ENCODE results near the gene ARHGAP5. TPM values are rescaled to one million over a fixed set of nuclear protein-coding genes. Genes with fewer than 3 reads are reported as not detected.

Gene ARHGAP5
- total RNA-seq, 2 experiments from 2014 or later: 8.1 to 20.4 TPM

GRCh38 chr14:32099473-32099872, 22.4 kb downstream of the ARHGAP5 start:
- Histone ChIP-seq H3K4me3 (ENCODE audit: low read depth, low read length, poor library complexity, severe bottlenecking) (no peak overlapping the region), H3K9me2 (ENCODE audit: insufficient read depth, low read length) (no peaks in the 10 kb centered on the region), H3K27ac (ENCODE audit: low read depth, low read length, poor library complexity, severe bottlenecking) (no peak overlapping the region), H3K9me3 (ENCODE audit: low read length) (no peaks in the 10 kb centered on the region), H2AFZ (ENCODE audit: low read length) (no peak overlapping the region), H3K79me2 (ENCODE audit: insufficient read depth, low read depth, low read length) (no peaks in the 10 kb centered on the region), H3K36me3 (ENCODE audit: insufficient read depth, low read length) (no peaks in the 10 kb centered on the region), H3K4me2 (ENCODE audit: low read length) (no peak overlapping the region), H3K4me1 (ENCODE audit: insufficient read depth, low read length, poor library complexity, severe bottlenecking) (peaks cover 8% of the 10 kb centered on the region), H4K20me1 (ENCODE audit: insufficient read depth, low read length) (no peaks in the 10 kb centered on the region)
- ChIA-PET CTCF (ENCODE audit: unreplicated experiment) (no interaction called here), POLR2A (no interaction called here)
- DNase-seq (ENCODE audit: low spot score): no peak
- BruUV-seq (replicated peaks): no TSS peak
- no peak for TF ChIP-seq EZH2phosphoT487 (IDR thresholded peaks at IDR 0.05; ENCODE audit: borderline replicate concordance, low read depth, low read length)
- TF ChIP-seq, protein P1, sequence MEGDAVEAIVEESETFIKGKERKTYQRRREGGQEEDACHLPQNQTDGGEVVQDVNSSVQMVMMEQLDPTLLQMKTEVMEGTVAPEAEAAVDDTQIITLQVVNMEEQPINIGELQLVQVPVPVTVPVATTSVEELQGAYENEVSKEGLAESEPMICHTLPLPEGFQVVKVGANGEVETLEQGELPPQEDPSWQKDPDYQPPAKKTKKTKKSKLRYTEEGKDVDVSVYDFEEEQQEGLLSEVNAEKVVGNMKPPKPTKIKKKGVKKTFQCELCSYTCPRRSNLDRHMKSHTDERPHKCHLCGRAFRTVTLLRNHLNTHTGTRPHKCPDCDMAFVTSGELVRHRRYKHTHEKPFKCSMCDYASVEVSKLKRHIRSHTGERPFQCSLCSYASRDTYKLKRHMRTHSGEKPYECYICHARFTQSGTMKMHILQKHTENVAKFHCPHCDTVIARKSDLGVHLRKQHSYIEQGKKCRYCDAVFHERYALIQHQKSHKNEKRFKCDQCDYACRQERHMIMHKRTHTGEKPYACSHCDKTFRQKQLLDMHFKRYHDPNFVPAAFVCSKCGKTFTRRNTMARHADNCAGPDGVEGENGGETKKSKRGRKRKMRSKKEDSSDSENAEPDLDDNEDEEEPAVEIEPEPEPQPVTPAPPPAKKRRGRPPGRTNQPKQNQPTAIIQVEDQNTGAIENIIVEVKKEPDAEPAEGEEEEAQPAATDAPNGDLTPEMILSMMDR (conservative IDR thresholded peaks at IDR 0.05; ENCODE audit: low read length): no peak
- intact Hi-C loops (cut with micrococcal nuclease; ENCODE audit: unreplicated experiment): no loop called here

DNA sequence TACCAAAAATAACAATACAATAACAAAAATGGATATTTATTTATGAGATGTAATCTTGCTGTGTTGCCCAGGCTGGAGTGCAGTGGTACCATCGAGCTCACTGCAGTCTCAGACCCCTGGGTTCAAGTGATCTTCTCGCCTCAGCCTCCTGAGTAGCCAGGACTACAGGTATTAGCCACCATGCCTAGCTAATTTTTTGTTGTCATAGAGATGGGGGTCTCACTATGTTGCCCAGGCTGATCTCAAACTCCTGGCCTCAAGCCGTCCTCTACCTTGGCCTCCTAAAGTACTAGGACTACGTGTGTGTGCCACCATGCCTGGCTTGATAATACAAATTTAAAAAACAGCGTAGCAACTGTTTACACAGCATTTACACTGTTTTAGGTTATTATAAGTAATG, 23.1 kb downstream of the ARHGAP5 start:
- Histone ChIP-seq H3K36me3 (ENCODE audit: insufficient read depth, low read length) (no peaks in the 10 kb centered on the region), H3K27ac (ENCODE audit: low read depth, low read length, poor library complexity, severe bottlenecking) (no peak overlapping the region), H3K4me2 (ENCODE audit: low read length) (no peak overlapping the region), H3K9me3 (ENCODE audit: low read length) (no peaks in the 10 kb centered on the region), H3K4me1 (ENCODE audit: insufficient read depth, low read length, poor library complexity, severe bottlenecking) (peaks cover 8% of the 10 kb centered on the region), H4K20me1 (ENCODE audit: insufficient read depth, low read length) (no peaks in the 10 kb centered on the region), H3K79me2 (ENCODE audit: insufficient read depth, low read depth, low read length) (no peaks in the 10 kb centered on the region), H3K9me2 (ENCODE audit: insufficient read depth, low read length) (no peaks in the 10 kb centered on the region), H3K4me3 (ENCODE audit: low read depth, low read length, poor library complexity, severe bottlenecking) (no peak overlapping the region), H2AFZ (ENCODE audit: low read length) (no peak overlapping the region)
- no TSS peak for BruUV-seq (replicated peaks)
- ChIA-PET CTCF (ENCODE audit: unreplicated experiment) (no interaction called here), POLR2A (no interaction called here)
- no peak for TF ChIP-seq EZH2phosphoT487 (IDR thresholded peaks at IDR 0.05; ENCODE audit: borderline replicate concordance, low read depth, low read length)
- TF ChIP-seq, protein P1 (conservative IDR thresholded peaks at IDR 0.05; ENCODE audit: low read length): no peak
- no peak for DNase-seq (ENCODE audit: low spot score)
- intact Hi-C loops (cut with micrococcal nuclease; ENCODE audit: unreplicated experiment): no loop called here

DNA sequence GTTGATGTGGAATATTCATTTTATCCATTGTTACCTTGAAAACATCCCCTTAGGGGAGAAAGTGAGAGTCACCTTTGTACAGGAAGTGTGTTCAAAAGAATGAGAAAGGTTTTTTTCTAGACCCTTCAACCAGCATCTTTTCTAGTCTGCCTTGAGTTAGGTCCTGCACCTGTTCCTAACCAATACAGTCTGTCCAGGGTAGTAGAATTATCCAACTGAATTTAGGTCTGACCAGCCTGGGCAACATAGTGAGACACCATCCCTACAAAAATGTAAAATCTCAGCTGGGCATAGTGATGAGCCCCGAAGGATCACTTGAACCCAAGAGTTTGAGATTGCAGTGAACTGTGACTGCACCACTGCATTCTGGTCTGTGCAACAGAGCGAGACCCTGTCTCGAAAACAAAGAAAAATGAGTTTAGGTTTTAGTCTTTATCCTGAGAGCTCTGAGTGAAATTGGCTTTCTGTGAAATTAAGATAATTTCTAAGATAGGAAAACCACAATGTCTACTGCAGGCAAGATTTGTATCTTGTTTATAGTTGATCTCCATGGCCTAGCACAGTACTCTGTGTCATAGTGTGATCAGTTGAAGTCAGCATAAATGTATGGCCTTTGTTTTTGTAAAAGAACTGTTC, 25.2 kb downstream of the ARHGAP5 start:
- Histone ChIP-seq H3K27ac (ENCODE audit: low read depth, low read length, poor library complexity, severe bottlenecking) (no peak overlapping the region), H3K9me2 (ENCODE audit: insufficient read depth, low read length) (no peaks in the 10 kb centered on the region), H4K20me1 (ENCODE audit: insufficient read depth, low read length) (no peaks in the 10 kb centered on the region), H3K4me2 (ENCODE audit: low read length) (no peak overlapping the region), H3K4me1 (ENCODE audit: insufficient read depth, low read length, poor library complexity, severe bottlenecking) (peaks cover 8% of the 10 kb centered on the region), H3K9me3 (ENCODE audit: low read length) (no peaks in the 10 kb centered on the region), H3K4me3 (ENCODE audit: low read depth, low read length, poor library complexity, severe bottlenecking) (no peak overlapping the region), H3K36me3 (ENCODE audit: insufficient read depth, low read length) (no peaks in the 10 kb centered on the region), H3K79me2 (ENCODE audit: insufficient read depth, low read depth, low read length) (no peaks in the 10 kb centered on the region), H2AFZ (ENCODE audit: low read length) (no peak overlapping the region)
- BruUV-seq (replicated peaks): no TSS peak
- TF ChIP-seq, protein P1 (conservative IDR thresholded peaks at IDR 0.05; ENCODE audit: low read length): no peak
- TF ChIP-seq EZH2phosphoT487 (IDR thresholded peaks at IDR 0.05; ENCODE audit: borderline replicate concordance, low read depth, low read length): no peak
- CTCF ChIA-PET (ENCODE audit: unreplicated experiment): no interaction called here
- intact Hi-C loops (cut with micrococcal nuclease; ENCODE audit: unreplicated experiment): no loop called here
- POLR2A ChIA-PET: no interaction called here
- DNase-seq (ENCODE audit: low spot score): no peak

Data from OCI-LY7 (cell line).